RWPE2 (cell line): ENCODE measurements around the gene IRF2BPL.

Experiments used
- ATAC-seq: fragments of 200-7000 bp; cut with Tn5 transposase; 3 replicates; pipeline ENCODE4 v1.9.1; 2021; ENCODE audit warnings: low read depth
- DNase-seq: peaks from one replicate; pipeline ENCODE4 v3.0.0-alpha.2; 2020; ENCODE audit warnings: low spot score
- H3K27ac ChIP-seq: fragments of 450-650 bp; 2 replicates; pipeline ENCODE4 v1.5.1; 2017; ENCODE audit warnings: mild to moderate bottlenecking; ENCODE audit not compliant: poor library complexity, severe bottlenecking
- H3K27me3 ChIP-seq: fragments of 250-450 bp; sonication (Bioruptor Pico); 2 replicates; pipeline ENCODE4 v1.5.1; 2021; ENCODE audit warnings: mild to moderate bottlenecking, moderate library complexity; ENCODE audit not compliant: insufficient read depth, poor library complexity, severe bottlenecking
- H3K36me3 ChIP-seq: fragments of 250-450 bp; sonication (Bioruptor Pico); 2 replicates; pipeline ENCODE4 v1.5.1; 2020; ENCODE audit warnings: low read depth, mild to moderate bottlenecking, moderate library complexity
- H3K4me1 ChIP-seq: fragments of 250-450 bp; sonication (Bioruptor Pico); 2 replicates; pipeline ENCODE4 v1.5.1; 2021; ENCODE audit warnings: mild to moderate bottlenecking, moderate library complexity; ENCODE audit not compliant: insufficient read depth, poor library complexity, severe bottlenecking
- H3K4me3 ChIP-seq: fragments of 250-450 bp; sonication (Bioruptor Pico); 2 replicates; pipeline ENCODE4 v1.5.1; 2021; ENCODE audit warnings: mild to moderate bottlenecking, moderate library complexity; ENCODE audit not compliant: severe bottlenecking
- H3K9me3 ChIP-seq: fragments of 250-450 bp; sonication (Bioruptor Pico); 2 replicates; pipeline ENCODE4 v1.5.1; 2021; ENCODE audit warnings: mild to moderate bottlenecking, moderate library complexity; ENCODE audit not compliant: severe bottlenecking
- CTCF ChIP-seq: fragments of 450-650 bp; IDR thresholded peaks from one replicate; pipeline ENCODE4 v1.5.1; 2017; ENCODE audit warnings: mild to moderate bottlenecking, moderate library complexity; ENCODE audit not compliant: poor library complexity, severe bottlenecking

Gene IRF2BPL

GRCh38 chr14:76986231-76986565 lies 42.3 kb downstream of the IRF2BPL start:
- DNase-seq = no peak
- no peak for TF ChIP-seq CTCF
- Histone ChIP-seq H3K36me3 (no peaks in the 10 kb centered on the region), H3K27me3 (no peaks in the 10 kb centered on the region), H3K4me1 (no peaks in the 10 kb centered on the region), H3K4me3 (no peak overlapping the region), H3K27ac (no peak overlapping the region), H3K9me3 (peaks cover 4% of the 10 kb centered on the region)
- peak; percentile 11; the same call in 1 of the 3 replicates for ATAC-seq

GRCh38 chr14:76985540-76986230 lies 42.8 kb downstream of the IRF2BPL start:
- Histone ChIP-seq H3K27ac (no peak overlapping the region), H3K9me3 (peaks cover 4% of the 10 kb centered on the region), H3K27me3 (no peaks in the 10 kb centered on the region), H3K4me3 (no peak overlapping the region), H3K4me1 (no peaks in the 10 kb centered on the region), H3K36me3 (no peaks in the 10 kb centered on the region)
- ATAC-seq (peak; percentile 55; the same call in 2 of the 3 replicates), DNase-seq (no peak)
- TF ChIP-seq CTCF = no peak

- no peaks in the 10 kb centered on the region for H3K36me3 ChIP-seq
- H3K27me3 ChIP-seq = no peaks in the 10 kb centered on the region
- H3K4me1 ChIP-seq = no peaks in the 10 kb centered on the region
- ATAC-seq = 0 out of 3 replicates have a peak, but pooled peaks have one; percentile 11
- no peak for TF ChIP-seq CTCF
- peaks cover 4% of the 10 kb centered on the region for H3K9me3 ChIP-seq
- H3K4me3 ChIP-seq = no peak overlapping the region
- no peak overlapping the region for H3K27ac ChIP-seq
- no peak for DNase-seq
Observed at GRCh38 chr14:76984787-76985375, 43.6 kb downstream of the IRF2BPL start.

GRCh38 chr14:76984297-76984696 lies 44.2 kb downstream of the IRF2BPL start:
- H3K27me3 ChIP-seq = no peaks in the 10 kb centered on the region
- H3K36me3 ChIP-seq = no peaks in the 10 kb centered on the region
- H3K27ac ChIP-seq = no peak overlapping the region
- no peak for TF ChIP-seq CTCF
- peaks cover 4% of the 10 kb centered on the region for H3K9me3 ChIP-seq
- H3K4me3 ChIP-seq = no peak overlapping the region
- DNase-seq (no peak), ATAC-seq (no peak)
- H3K4me1 ChIP-seq = no peaks in the 10 kb centered on the region

- H3K36me3 ChIP-seq = no peaks in the 10 kb centered on the region
- H3K4me3 ChIP-seq = no peak overlapping the region
- DNase-seq = no peak
- TF ChIP-seq CTCF = no peak
- ATAC-seq = no peak
- H3K9me3 ChIP-seq = peaks cover 4% of the 10 kb centered on the region
- no peaks in the 10 kb centered on the region for H3K27me3 ChIP-seq
- no peak overlapping the region for H3K27ac ChIP-seq
- H3K4me1 ChIP-seq = no peaks in the 10 kb centered on the region
Observed at GRCh38 chr14:76981670-76982069, 46.8 kb downstream of the IRF2BPL start.
